ENCODE measurements around the gene FOXS1. TPM values are rescaled to one million over a fixed set of nuclear protein-coding genes. Genes with fewer than 3 reads are reported as not detected.

Gene FOXS1
- total RNA-seq, 1 donor from 2014 or later = not detected

- Mint-ChIP-seq H3K9me3 (no peaks in the 10 kb centered on the region), H3K27me3 (ENCODE audit: low read depth) (no peaks in the 10 kb centered on the region), H3K36me3 (ENCODE audit: low read depth) (peaks cover 5% of the 10 kb centered on the region), H3K27ac (ENCODE audit: unreplicated experiment) (no peak overlapping the region), H3K4me1 (peaks cover 28% of the 10 kb centered on the region), H3K4me3 (no peak overlapping the region)
- DNase-seq (ENCODE audit: low read depth, low spot score) = no peak
- no peak for TF ChIP-seq CTCF (conservative IDR thresholded peaks at IDR 0.05)
These were observed 34.2 kb downstream of the FOXS1 start for GRCh38 chr20:31811198-31811597.

- no peak for TF ChIP-seq CTCF (conservative IDR thresholded peaks at IDR 0.05)
- Mint-ChIP-seq H3K4me1 (peaks cover 28% of the 10 kb centered on the region), H3K27ac (ENCODE audit: unreplicated experiment) (no peak overlapping the region), H3K27me3 (ENCODE audit: low read depth) (no peaks in the 10 kb centered on the region), H3K4me3 (no peak overlapping the region), H3K36me3 (ENCODE audit: low read depth) (peaks cover 7% of the 10 kb centered on the region), H3K9me3 (no peaks in the 10 kb centered on the region)
- DNase-seq (ENCODE audit: low read depth, low spot score) = no peak
These were observed 35.7 kb downstream of the FOXS1 start for GRCh38 chr20:31809661-31810060.

- peaks cover 11% of the 10 kb centered on the region for H3K36me3 Mint-ChIP-seq (ENCODE audit: low read depth)
- no peak overlapping the region for H3K27ac Mint-ChIP-seq (ENCODE audit: unreplicated experiment)
- peaks cover 28% of the 10 kb centered on the region for H3K4me1 Mint-ChIP-seq
- no peak for DNase-seq (ENCODE audit: low read depth, low spot score)
- TF ChIP-seq CTCF (conservative IDR thresholded peaks at IDR 0.05) = no peak
- no peaks in the 10 kb centered on the region for H3K27me3 Mint-ChIP-seq (ENCODE audit: low read depth)
- H3K9me3 Mint-ChIP-seq = no peaks in the 10 kb centered on the region
- H3K4me3 Mint-ChIP-seq = no peak overlapping the region
These were observed 36.9 kb downstream of the FOXS1 start for GRCh38 chr20:31808481-31808880.

- Mint-ChIP-seq H3K27ac (ENCODE audit: unreplicated experiment) (peak overlapping the region; percentile 1), H3K4me1 (peaks cover 14% of the 10 kb centered on the region), H3K36me3 (ENCODE audit: low read depth) (peaks cover 17% of the 10 kb centered on the region), H3K9me3 (no peaks in the 10 kb centered on the region), H3K27me3 (ENCODE audit: low read depth) (no peaks in the 10 kb centered on the region), H3K4me3 (no peak overlapping the region)
- no peak for TF ChIP-seq CTCF (conservative IDR thresholded peaks at IDR 0.05)
- DNase-seq (ENCODE audit: low read depth, low spot score) = no peak
These were observed 38.6 kb downstream of the FOXS1 start for GRCh38 chr20:31806564-31807355.

- Mint-ChIP-seq H3K4me3 (no peak overlapping the region), H3K4me1 (peaks cover 6% of the 10 kb centered on the region), H3K36me3 (ENCODE audit: low read depth) (peaks cover 26% of the 10 kb centered on the region), H3K9me3 (no peaks in the 10 kb centered on the region), H3K27me3 (ENCODE audit: low read depth) (no peaks in the 10 kb centered on the region), H3K27ac (ENCODE audit: unreplicated experiment) (no peak overlapping the region)
- no peak for DNase-seq (ENCODE audit: low read depth, low spot score)
- no peak for TF ChIP-seq CTCF (conservative IDR thresholded peaks at IDR 0.05)
These were observed 41.7 kb downstream of the FOXS1 start for GRCh38 chr20:31803552-31804291.
